ENCODE data around the gene ATXN1L.
A peak's percentile ranks its signal among the peaks of the same experiment; 100 is the strongest.
"Not testable (repeated sequence)": the region's sequence is repeated elsewhere in the genome, so short reads cannot be mapped to it uniquely, and the experiment has no call there.

Gene ATXN1L

DNA sequence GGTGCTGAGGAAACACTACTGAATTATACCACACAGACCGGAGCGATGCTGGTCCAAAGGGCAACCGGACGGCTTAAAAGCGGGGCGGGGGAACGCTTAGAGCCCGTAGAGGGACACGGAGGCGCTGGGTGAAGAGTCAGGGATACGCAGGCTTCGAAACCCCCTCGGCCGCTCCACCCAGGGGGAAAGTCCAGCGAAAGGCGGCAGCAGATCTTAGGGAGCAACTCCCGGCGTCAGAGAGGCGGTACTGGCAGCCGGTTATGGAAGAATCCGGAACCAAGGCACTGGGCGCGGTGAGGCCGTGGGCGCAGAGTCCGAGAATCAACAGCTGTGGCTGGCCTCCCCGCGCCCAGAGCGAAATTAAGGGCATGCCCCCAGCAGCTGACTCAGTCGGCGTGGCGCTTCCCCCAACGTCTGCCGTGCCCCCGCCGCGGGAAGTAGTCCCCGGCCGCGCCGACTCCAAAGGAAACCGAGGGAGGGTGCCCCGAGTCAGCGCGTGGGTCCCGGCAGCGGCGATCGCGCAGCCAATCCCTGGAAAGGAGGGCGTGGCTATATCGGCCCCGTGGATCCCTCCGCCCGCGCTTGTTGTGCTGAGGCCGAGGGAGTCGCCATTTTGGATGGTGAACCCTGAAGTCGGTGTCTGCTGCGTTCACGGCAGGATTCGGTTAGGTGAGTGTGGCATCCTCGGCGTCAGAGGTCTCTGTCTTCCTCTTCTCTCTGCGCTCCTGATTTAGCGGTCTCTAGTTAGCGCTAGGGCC lies 49.3 kb downstream of the ATXN1L start, which contains the start of gene IST1:
Gene IST1 (plus strand): TSS at position 611 of the 758 bp plus-strand sequence. CDS start 20,110 bp downstream, outside the sequence.
- DNase-seq, result peak; percentile 70 to 93

DNA sequence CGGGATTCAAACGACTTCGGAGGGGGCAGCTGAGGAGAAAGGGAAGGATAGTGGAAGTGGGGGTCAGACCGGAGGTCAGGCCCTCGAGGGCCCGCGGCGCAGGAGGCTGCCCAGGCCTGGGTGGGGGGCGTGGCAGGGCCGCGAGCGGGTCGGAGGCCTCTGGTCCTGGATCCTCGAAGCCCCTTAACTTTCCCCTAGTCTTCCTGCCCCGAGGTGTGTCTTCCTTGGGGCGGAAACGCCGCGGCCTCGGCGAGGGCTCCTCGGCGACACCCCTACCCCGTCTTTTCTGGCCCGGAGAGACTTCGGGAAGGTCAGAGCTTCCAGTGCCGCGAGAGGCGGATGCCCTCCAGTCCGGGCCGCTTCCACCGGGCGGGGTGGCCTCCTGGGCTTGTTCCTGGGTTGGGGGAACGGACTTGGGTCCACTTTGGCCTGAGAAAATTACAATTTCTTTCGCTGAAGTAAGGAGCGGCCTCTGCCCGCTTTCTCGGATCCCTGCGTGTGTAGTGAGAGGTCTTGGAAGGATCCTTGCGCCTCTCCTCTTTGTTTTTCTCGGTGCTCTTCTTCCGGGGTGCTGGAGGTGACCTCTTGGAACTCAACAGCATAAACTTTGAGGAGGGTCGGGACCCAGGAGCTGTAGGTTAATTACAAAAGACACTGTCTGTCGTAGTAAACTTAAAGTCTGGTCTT lies 50.0 kb downstream of the ATXN1L start:
- DNase-seq, result no peak

- DNase-seq, result no peak
Observed at GRCh38 chr16:71896764-71897368, 51.1 kb downstream of the ATXN1L start.

DNA sequence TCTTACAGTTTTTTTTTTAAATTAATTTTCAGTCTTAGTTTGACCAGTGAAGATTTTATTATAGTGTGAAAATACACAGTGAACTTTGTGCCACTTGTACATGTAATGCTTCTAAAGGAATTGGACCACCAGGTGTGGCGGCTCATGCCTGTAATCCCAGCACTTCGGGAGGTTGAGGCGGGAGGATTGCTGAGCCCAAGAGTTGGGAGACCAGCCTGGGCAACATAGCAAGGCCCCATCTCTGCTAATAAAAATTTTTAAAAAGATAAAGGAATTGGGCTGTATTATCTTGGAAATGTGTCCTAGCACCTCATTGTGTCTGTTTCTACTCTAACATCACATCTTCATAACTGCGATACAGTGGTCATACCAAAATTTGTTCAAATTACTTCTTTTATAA lies 53.4 kb downstream of the ATXN1L start:
- DNase-seq, result no peak

DNA sequence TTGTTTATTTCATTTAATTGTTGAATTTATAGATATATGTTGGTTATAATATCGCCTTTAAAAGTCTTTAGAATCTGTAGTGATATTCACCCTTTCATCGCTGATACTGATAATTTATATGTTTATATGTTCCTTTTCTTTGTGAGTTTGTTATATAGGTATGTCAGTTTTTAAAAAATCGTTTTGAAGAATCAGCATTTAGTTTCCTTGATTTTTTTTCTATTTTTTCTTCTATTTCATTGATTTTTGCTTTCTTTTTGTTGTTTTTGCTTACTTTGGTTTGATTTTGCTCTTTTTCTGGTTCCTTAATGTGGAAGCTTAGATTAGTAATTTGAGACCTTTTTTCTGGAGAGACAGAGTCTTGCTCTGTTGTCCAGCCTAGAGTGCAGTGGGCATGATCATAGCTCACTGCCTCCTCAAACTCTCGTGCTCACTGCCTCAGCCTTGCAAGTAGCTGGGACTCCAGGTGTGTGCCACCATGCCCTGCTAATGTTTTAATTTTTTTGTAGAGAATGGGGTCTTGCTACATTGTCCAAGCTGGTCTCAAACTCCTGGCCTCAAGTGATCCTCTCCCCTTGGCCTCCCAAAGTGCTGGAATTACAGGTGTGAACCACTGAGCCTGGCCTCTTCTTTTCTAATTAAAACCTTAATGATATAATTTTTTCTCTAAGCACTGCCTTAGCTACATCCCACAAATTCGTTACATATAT lies 57.0 kb downstream of the ATXN1L start:
- no peak for DNase-seq

GRCh38 chr16:71903608-71904007 lies 57.8 kb downstream of the ATXN1L start:
- no peak for DNase-seq

- DNase-seq, result no peak
Observed at GRCh38 chr16:71904239-71904638, 58.5 kb downstream of the ATXN1L start.

- DNase-seq, result not testable (repeated sequence)
Observed at GRCh38 chr16:71905765-71906164, 60.0 kb downstream of the ATXN1L start.
